HG02870 (cell line): Measurements from ENCODE around the gene TEX10.
"Not testable (repeated sequence)": the region's sequence is repeated elsewhere in the genome, so short reads cannot be mapped to it uniquely, and the experiment has no call there.

Source experiments
- ATAC-seq: cut with Tn5 transposase; IDR thresholded peaks from one replicate; pipeline ENCODE4 v1.9.1; 2021; ENCODE audit warnings: mild to moderate bottlenecking, moderate library complexity; ENCODE audit not compliant: unreplicated experiment

TEX10 gene

GRCh38 chr9:100352727-100353505, at the start of gene TEX10:
Gene TEX10 (minus strand): TSS chr9:100352942. CDS start chr9:100349363, 3,579 bp downstream.
- peak; percentile 70 for ATAC-seq

DNA sequence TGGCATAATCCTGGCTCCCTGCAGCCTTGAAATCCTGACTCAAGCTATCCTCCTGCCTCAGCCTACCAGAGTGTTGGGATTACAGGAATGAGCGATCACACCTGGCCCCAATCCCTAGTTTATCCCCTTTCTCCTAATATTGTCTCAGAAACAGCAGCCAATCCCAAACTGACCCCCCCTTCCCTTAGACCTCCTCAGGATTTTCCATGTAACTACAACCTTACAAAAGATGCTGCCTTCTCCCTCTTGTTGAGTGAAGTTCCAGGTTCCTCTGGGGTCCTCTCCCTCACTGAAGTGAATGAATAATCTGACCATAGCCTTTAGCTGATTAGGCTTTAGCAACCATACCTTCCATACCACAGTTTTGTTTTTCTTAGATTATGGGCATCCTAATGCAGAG, 48.3 kb upstream of the TEX10 start:
- no peak for ATAC-seq

GRCh38 chr9:100397529-100398266, 45.0 kb upstream of the TEX10 start:
- ATAC-seq: no peak

GRCh38 chr9:100396769-100397168, 44.0 kb upstream of the TEX10 start:
- ATAC-seq: no peak

GRCh38 chr9:100394816-100395215, 42.1 kb upstream of the TEX10 start:
- ATAC-seq: no peak

DNA sequence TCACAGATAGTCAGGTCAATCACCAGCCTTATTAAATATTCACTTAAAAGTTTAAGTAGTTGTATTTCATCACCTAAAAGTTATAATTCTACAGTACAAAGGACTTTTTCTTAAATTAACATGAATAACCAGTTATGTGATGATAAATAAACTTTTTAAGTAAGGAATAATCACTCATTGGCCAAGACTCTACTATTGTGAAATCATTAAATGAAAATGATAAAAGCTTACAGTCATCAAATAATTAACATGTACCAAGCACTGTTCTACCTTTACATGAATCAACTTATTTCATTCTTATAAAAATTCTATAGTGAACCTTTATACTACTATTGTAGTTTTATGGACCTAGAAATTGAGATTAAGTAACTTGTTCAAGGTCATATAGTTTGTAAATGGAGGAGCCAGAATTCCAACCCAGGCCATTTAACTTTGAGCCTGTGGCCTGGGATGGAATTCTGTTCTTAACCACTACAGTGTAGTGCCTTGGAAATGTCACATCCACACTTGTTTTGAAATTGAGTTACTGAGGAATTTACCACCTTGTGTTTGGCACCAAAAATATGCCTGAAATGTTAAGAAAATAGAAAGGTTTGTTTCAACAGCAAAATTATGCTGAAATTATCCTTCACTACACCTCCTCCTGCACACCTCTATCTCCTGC, 41.4 kb upstream of the TEX10 start:
- ATAC-seq: no peak

GRCh38 chr9:100392989-100393388, 40.2 kb upstream of the TEX10 start:
- ATAC-seq: not testable (repeated sequence)

- ATAC-seq: no peak
These were observed 27.1 kb upstream of the TEX10 start for GRCh38 chr9:100379862-100380261.

- ATAC-seq: no peak
These were observed 24.3 kb upstream of the TEX10 start for GRCh38 chr9:100377015-100377414.

DNA sequence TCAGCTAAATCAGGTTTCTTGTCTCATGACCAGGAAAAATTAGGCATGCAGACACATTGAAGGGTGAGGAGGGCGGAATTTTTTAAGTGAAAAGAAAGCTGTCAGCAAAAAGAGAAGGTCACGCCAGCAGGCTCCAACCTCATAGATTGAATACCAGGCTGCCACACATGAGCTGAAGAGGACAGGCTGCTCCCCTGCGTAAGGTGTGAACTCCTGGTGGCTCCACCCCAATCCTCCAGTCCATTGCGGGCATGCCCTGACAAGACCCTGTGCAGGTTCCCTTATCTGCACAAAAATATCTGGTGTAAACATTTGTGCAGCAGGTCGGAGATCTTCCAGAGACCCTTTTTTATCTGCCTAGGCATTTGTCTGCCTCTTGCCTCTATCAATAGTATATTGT, 22.9 kb upstream of the TEX10 start:
- ATAC-seq: no peak

DNA sequence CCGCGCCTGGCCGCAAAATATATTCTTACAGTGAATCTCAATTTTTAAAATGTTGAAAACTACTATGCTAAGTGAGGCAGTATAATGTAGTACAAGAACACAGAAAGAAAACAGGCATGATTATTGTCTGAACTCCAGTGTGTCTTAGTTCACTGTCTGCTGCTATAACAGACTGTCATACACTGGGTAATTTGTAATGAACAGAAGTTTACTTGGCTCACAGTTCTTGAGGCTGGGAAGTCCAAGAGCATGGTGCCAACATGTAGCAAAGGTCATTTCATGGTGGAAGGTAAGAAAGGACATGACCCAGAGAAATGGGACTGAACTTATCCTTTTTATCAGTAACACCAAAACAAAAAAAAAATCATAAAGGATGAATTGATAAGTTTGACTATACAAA, 19.9 kb upstream of the TEX10 start:
- ATAC-seq: no peak

GRCh38 chr9:100370064-100370723, 17.5 kb upstream of the TEX10 start:
- no peak for ATAC-seq

GRCh38 chr9:100368672-100369071, 15.9 kb upstream of the TEX10 start:
- no peak for ATAC-seq

DNA sequence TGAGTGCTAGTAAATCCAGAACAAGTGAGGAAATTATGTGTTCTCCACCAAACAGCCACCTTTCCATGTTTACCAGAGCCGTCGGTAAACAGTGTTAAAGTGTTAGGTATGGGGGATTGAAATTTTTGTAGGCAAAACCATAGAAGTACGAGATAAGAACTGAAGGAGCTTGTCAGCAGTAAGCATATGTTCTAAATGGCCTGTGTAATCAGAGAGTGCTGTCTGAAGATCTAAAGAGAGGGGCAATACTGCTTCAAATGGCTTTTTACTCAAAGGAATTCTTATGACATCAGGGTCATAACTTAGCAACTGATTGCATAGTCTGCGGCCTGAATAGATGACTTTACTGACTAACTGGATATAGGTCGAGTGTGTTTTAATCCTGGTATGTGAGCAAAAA, 13.4 kb upstream of the TEX10 start:
- ATAC-seq: no peak

DNA sequence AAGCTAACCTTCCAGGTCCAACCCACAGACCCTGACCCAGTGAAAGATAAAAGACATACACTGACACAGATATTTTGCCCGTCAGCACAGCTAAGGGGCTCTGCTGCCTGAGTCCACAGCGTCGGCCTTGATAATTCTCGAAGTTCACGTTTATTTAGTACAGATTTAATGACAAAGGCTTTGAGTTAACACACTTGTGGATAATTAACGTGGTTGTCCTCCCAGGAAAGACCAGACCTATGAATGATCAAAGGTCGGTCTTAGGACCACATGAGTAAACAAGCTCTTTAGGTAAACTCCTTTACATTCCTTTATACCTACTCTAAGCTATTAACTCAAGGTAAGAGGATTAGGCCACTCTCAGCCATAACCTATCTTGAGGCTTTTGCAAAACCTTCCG, 11.3 kb upstream of the TEX10 start:
- no peak for ATAC-seq

- no peak for ATAC-seq
These were observed 6.3 kb upstream of the TEX10 start for GRCh38 chr9:100359057-100359456.

DNA sequence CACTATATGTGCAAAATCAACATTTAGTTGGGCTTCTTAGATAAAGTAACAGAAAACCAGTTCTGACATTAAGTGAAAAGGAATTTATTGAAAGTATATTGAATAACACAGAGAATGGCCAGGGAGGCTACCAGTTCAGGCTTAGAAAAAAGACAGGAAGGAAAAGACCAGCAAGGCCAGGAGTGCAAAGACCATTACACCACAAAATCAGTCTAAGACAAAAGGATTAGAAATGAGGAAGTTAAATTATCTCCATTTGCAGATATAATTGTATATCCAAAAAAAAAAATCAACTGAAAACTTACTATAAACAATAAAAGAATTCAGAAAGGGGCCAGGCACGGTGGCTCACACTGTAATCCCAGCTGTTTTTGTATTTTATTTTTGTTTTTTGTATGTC, 4.8 kb upstream of the TEX10 start:
- no peak for ATAC-seq

DNA sequence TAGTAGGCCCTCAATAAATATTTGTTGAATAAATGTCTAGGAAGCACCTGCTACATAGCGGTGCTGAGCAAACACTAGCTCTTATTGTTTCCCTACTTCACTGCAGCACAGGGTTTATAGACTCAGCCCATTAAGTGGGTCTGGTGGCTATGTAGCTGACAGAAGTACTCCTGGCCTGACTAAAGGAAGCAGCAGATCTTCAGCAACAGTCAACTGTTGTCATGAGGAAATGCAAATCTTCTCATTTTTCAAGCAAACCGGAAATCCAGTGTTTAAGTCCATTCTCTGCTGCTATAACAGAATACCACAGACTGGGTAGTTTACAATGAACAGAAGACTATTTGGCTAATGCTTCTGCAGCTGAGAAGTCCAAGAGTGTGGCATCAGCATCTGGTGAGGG, 2.8 kb upstream of the TEX10 start:
- ATAC-seq: no peak

DNA sequence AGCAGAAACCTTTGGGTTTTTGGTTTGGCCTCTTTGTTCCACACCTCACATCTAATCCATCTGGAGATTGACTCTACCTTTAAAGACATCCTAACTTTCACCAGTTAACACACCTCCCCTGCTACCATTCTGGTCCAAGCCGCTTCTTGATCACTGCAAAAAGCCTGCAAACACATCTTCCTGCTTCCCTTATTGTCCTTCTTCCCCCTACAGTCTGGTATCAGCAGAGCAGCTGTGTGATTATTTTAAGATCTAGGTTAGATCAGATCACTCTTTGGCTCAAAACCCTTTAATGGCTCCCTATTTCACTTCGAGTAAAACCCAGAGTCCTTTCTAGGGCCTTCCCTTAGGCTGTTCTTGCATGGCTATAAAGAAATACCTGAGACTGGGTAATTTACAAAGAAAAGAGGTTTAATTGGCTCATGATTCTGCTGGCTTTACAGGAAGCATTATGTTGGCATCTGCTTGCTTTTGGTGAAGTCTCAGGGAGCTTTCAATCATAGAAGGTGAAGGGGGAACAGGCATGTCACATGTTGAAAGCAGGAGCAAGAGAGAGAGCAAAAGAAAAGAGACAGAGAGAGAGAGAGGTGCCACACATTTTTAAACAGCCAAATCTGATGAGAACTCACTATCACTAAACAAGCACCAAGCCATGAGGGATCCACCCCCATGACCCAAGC, 1.5 kb upstream of the TEX10 start:
- ATAC-seq: no peak

DNA sequence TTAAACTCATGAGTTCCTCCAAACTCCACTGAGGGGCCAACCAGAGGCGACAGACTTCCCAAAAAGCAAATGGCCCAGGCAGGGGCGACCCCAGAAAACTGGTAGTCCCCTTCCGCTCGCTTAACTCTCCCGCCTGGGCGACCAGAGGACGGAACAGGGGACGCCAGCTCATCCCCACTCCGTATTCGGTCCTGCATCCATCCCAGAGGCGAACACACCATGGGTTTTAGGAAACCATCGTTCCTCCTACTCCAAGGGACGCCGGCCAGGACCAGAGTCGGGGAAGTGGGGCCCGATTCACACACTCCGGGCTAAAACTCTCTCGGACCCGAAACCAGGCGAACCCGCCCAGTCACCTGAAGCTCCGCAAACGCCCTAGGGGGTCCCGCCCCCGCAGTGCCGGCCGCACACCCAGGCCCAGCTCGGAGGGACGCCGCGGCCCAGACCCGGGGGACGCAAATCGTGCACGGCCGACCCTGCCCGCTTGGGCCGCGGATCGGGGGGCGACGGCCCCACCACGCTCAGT, 478 bp downstream of the TEX10 start:
- ATAC-seq: peak; percentile 42

- ATAC-seq: no peak
These were observed 1.2 kb downstream of the TEX10 start for GRCh38 chr9:100351508-100351907.
